ENCODE data around the gene KLHDC4.

- TF ChIP-seq POLR2A (IDR thresholded peaks at IDR 0.05; ENCODE audit: low read depth, low read length) (no peak), POLR2AphosphoS5 (IDR thresholded peaks at IDR 0.05; ENCODE audit: low read depth, low read length) (no peak), SPI1 (IDR thresholded peaks at IDR 0.05; ENCODE audit: low read depth, low read length) (no peak), PAX5 (IDR thresholded peaks at IDR 0.05; ENCODE audit: insufficient read depth, low read length, severe bottlenecking) (no peak), TAF1 (IDR thresholded peaks at IDR 0.05; ENCODE audit: low read depth, low read length) (no peak), POU2F2 (IDR thresholded peaks at IDR 0.05; ENCODE audit: low read depth, low read length) (no peak)
Measured at GRCh38 chr16:87790292-87791100, 24.7 kb upstream of the KLHDC4 start.

All from GM12891 (cell line).